ENCODE results near the gene CNR2.
A peak's percentile ranks its signal among the peaks of the same experiment; 100 is the strongest.
"Not testable (repeated sequence)": the region's sequence is repeated elsewhere in the genome, so short reads cannot be mapped to it uniquely, and the experiment has no call there.

Gene CNR2

DNA sequence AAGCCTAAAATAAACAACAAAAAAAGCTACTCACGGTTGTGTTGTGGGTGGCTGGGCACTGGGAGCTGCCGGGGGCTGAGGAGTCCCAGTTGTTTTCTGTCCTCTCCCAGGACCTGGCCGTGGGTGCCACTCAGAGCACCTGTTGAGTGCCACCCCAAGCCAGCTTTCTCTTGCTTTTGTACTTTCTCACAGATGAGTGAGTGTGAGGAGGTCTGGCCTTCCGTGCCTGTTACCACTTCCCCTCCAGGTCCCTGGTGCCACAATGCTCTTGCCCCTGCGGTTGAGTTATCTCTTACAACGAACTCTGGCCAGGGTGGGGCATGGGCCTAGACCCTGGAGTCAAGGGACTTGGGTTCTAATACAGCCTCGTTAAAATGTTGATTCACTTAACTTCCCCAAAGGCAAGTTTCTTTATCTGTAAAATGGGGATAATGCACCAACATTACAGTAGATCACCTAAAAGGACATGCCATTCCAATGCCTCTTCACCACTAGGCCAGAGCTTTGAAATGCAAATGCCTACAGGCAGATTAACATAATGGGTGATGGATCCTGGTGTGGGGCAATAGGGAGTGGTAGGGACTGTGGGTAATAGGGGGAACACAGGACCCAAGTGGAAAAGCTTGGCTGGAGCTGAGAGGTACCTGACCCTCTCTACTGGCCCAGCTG is at the start of gene CNR2:
CNR2 (minus strand) TSS at position 151 of the 669 bp plus-strand sequence. CDS start 37,745 bp downstream, outside the sequence.
- no peak for DNase-seq (ENCODE audit: low read depth)

DNA sequence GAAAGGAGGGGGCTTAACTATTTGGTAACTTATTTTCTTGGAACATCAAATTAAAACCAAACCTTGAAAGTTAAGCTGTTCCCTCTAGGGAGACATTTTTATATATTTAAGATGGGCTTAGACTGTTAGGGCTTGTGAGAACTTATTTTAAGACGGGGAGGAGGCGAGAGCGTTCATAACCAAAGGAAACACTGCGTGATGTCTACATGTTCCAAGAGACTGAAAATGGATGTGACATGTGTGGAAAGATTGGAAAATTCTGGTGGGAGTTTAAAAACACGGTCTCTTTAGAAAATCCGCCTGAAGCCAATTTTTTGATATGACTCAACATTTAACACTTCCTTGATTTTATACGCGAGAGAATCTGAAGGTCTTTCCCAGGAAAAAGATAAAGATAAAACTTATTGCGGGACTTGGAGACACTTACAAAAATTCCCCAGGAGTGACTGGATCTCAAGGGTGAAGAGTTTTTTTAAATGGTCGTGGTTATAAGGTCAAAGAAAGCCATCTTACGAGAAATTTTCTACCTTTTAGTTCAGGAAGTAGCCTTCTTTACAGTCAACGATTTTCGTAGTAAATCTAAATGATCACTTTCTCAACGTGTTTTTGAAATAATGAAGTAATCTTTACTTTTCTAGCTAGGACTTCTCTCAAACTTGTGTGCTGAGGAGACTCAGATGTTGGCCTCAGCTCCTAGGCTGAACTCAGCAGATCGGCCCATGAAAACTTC is 47.3 kb upstream of the CNR2 start:
- no peak for DNase-seq (ENCODE audit: low read depth)

DNA sequence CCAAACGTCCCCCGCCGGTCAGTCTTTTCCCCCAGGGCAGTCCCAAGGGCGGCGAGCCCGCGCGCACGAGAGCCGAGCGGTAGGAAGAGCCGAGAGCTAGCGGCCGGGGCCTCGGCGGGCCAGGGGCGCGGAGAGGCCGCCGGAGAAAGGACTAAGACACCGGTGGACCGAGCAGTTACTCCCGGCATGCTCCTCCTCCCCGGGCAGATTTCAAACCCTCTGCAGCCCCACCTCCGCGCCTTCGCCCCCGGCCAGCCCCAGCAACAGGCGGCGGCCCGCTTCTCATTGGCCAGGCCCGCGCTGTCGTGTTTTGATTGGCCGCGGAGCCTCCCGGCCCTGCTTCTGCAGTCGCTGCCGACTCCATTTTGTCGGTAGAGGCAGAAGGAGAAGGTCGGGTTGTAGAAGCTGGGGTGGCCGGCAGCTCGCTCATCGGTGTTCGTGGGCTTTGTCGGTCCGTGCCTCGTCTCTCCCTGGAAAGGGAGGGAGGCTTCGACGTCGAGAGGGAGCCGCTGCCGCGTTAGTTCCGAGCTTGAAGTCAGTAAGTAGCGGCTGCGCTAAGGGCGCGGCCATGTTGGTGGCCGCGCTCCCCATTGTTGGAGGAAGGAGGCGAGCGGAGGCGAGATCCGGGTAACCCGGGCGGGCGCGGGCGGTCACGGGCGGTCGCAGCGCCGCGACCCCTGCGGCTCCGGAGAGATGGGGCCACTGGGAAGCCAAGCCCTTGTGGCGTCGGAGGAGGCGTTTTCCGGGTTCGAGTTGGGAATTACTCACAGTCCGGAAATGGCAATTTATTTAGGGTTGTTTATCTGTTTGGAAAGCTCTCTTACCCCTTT is 46.5 kb upstream of the CNR2 start, which contains the start of gene PNRC2:
PNRC2 (plus strand) TSS at position 368 of the 830 bp plus-strand sequence. CDS start 1,630 bp downstream, outside the sequence.
- peak; percentile 96 for DNase-seq (ENCODE audit: low read depth)

DNA sequence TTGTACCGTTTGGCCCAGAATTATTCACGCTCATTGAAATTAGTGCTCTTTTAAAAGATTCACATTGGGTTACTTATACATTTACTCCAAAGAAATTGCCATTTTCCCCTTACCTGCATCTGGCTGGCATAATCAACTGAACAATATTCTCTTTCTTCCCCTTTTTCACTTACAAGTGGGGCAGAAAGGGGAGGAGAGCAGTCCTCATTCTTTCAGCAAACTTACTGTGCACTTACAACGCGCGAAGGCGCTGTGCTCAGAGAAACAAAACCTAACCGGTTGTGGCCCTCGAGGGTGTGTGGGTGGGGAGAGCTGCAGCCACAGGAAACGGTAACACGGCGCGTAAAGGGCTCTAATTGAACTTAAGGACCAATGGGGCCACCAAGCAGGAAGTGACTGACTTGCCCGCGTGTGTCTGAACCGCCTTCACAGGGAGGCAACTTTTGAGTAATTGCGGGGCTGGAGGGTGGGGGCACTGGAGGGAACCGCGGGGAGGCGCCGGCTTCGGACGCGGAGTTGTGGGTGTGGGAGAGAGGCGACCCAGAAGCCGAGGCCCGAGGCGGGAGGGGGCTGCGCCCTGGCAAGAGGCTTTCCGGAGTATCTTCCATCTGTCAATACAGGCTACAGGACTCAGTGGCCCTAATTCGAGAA is 45.8 kb upstream of the CNR2 start:
- peak; percentile 91 for DNase-seq (ENCODE audit: low read depth)

DNA sequence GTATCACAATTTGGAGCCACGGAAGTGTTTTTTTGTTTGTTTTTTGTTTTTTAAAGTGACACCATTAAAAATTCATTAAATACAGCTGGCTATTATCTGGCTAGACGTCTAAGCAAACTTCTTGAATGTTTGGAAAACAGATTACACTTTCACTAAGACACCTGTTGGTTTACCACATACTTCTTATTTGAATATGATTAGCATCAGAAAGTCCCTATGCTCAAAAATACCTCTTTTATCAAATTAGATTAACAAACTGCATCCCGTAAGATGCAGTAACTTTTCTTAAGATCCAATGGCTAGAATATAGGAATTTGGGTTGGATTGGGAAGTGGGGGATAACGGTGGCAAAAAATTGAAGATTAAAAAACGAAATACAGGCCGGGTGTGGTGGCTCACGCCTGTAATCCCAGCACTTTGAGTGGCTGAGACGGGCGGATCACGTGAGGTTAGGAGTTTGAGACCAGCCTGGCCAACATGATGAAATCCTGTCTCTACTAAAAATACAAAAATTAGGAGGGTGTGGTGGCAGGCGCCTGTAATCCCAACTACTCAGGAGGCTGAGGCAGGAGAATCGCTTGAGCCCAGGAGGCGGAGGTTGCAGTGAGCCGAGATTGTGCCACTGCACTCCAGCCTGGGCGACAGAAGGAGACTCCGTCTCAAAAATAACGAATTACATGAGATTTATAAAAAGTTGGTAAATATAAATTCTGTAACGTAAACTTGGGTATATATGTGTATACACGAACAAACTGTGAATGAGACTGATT is 45.1 kb upstream of the CNR2 start:
- DNase-seq (ENCODE audit: low read depth): not testable (repeated sequence)

DNA sequence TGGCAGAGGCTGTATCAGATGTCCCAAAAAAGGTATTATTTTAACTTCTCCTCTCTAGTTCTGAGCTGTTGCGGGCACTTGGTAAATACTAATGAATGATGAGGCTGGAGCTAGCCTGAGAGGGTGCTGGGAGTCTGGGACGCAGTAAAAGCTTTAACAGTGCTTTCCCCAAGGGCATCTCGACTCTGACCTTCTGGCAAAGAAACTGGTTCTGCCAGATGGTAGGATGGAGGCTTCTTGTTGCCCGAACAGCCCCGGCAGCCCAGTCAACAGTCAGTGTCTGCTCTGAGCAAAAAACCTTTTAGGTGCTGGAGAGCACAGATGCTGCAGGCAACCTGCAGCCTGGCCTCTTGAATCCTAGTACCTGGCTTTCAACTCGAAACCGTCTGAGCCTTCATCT is 43.9 kb upstream of the CNR2 start:
- DNase-seq (ENCODE audit: low read depth): no peak

DNA sequence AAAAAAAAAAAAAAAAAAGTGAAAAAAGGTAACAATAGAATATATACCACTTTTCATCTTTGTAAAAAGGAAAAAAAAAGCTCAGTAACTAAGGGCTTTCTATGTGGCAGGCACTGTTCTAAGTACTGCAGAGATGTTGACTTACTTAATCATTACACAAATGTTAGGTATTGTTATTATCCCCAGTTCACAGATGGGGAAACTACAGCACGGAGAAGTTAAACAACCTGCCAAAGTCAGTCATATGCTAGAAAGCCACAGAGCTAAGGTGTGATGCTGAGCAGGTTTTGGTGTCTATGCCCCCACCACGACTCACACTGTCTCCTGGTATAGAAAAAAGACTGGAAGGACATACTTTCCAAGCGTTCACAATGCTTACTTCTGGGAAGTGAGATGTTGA is 39.9 kb upstream of the CNR2 start:
- DNase-seq (ENCODE audit: low read depth): no peak

DNA sequence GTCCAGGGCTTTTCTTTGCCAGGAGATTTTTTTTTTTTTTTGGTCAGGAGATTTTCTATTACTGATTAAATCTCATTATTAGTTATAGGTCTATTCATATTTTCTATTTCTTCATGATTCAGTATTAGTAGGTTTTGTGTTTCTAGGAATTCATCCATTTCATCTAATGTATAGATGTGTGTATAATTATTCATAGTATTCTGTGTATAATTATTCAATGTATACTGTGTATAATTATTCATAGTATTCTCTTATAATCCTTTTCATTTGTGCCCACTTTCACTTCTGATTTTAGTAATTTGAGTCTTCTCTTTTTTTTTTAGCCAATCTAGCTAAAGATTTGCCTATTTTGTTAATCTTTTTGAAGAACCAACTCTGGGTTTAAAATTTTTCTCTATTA is 34.2 kb upstream of the CNR2 start:
- DNase-seq (ENCODE audit: low read depth): no peak

DNA sequence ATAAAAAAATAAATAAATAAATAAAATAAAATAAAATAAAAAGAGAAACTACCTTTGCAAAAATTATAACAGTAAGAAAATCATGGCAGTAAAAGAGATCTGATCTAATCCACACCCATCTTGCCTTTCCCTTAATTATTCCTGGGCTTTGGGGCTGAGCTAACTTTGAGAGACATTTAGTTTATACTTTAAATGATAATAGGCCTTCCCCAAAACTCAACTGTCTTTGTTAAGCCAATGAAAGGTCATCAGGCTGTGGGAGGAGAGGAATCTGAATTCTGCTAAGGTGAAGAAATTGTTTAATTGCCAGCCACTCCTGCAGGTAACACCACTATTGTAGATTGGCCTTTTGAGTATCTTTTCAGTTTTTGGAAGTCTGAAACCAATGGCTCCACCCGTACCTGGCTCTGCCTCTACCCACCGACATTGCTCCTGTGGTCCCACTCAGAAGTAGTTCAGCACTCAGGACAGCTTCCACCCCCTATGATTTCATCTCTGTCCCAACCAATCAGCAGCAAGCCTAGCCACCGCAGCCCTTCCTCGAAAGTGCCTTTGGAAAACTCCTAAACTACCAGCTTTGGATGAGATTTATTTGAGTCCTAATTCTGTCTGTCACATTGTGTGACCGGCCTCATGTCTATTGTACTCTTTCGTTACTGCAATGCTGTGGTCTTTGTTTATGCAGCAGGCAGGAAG is 23.5 kb upstream of the CNR2 start:
- no peak for DNase-seq (ENCODE audit: low read depth)

DNA sequence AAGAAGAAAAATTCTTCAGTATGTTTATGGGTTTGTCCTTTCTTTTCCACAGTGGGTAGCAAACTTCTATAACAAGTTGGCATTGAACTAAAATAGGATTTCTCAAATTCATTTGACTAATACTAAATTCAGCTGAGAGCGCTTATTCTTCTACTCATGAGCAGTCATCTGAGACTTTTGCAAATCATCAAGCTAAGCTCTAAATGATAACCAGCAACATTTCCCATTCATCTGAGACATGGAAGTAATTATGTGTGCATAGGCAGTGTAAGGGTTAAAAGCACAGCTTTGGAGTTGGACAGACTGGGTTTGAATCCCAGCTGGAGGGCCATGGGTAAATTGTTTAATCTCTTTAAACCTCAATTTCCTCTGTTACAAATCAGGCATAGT is 18.3 kb upstream of the CNR2 start:
- DNase-seq (ENCODE audit: low read depth): no peak

DNA sequence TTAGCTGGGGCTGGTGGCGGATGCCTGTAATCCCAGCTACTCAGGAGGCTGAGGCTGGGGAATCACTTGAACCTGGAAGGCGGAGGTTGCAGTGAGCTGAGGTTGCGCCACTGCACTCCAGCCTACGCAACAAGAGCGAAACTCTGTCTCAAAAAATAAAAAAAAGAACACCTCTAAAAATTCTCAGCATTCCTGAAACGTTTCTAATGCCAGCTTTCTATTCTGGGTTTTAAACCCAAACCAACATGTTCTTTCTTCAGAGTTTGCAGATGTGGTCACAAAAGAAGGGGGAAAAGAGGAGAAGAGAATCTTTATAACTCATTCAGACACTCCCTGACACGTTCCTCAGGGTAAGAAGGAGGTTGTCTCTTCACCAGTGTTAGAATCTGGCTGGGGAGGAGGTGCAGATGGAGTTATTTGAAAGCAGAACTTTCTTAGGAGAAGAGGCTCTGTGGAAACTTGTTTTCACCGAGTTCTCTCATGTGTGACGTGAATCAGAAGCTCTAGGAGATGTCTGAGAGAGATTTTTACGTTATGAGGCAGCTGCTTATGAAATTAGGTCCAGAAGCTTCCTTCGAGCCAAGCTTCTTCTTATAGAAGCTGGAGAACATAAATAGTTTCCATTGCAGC is 17.8 kb upstream of the CNR2 start:
- DNase-seq (ENCODE audit: low read depth): no peak

DNA sequence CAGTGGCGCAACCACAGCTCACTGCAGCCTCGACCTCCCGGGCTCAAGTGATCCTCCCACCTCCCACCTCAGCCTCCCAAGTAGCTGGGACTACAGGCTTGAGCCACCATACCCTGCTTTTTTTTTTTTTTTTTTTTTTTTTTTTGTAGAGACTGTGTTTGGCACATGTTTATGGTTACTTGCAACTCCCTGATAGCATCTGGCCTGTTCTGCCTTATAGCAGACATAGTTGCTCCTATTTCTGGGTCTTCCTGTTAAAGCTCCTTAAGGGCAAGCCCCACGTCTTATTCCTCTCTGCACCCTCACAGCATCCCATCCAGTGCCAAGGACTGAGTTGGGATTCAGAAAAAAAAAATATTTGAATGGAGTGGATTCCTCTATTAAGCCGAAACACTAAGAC is 17.1 kb upstream of the CNR2 start:
- DNase-seq (ENCODE audit: low read depth): no peak

DNA sequence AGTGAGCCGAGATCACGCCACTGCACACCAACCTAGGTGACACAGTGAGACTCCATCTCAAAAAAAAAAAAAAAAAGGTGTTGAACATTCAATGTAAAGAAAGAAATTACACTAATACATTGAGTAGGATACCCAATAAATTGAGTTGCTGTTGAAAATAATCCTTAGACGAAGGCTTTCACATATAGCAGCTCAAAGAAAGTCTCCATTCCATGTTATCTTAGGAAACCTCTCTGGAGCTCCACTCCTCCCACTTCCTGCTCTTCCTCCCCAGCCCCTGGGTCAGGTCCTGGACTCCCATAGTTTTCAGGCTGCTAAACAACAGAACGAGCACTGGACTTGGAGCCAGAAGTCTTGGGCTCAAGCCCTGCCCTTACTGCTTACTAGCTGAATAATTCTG is 15.6 kb upstream of the CNR2 start:
- DNase-seq (ENCODE audit: low read depth): no peak

DNA sequence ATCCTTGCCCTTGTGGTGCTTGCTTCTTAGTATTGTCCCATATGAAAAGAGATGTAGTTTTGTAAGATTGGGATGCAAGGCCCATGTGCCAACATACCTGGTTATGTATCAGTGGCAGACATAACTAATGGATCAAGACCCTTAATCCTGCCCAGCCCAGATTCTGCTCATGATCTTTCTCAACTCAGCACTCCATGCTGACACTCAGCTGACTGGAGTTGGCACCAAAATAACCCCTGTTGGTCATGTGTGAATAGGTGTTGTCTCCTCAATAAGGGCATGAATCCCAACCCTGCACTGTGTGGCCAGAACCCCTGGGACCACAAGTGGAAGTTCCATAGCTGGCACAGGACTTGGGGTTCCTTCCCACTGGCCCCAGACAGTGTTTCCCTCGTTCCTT is 13.9 kb upstream of the CNR2 start:
- DNase-seq (ENCODE audit: low read depth): no peak

DNA sequence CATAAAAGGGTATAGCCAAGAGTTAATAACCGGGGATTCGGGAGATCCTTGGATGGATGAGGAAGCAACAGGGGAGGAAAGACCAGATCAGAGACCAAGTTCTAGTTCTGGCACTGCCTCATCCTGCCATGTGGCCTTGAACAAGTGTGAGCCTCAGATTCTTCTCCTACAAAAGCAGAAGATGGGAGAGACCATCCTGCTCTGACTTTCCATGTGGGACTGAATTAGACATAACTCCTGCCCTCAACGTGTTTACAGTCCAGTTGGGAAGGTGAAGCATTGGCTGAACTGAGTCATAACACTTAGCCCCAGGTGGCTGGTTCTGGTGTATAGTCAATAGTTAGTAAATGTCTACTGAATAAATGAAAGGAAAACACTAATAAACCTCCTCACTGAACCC is 12.1 kb upstream of the CNR2 start:
- DNase-seq (ENCODE audit: low read depth): no peak

DNA sequence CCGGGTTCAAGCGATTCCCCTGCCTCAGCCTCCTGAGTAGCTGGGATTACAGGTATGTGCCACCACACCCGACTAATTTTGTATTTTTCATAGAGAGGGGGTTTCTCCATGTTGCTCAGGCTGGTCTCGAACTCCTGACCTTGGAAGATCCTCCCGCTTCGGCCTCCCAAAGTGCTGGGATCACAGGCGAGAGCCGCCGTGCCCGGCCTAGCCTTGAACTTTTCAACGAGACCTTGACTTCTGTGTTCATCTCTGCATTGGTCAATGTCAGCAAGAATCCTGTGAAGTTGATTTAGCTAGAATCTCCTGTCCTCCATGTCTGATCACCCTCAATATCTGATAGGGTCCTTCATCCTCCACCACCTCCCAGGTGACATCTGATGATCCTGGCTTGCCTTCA is 11.4 kb upstream of the CNR2 start:
- no peak for DNase-seq (ENCODE audit: low read depth)

DNA sequence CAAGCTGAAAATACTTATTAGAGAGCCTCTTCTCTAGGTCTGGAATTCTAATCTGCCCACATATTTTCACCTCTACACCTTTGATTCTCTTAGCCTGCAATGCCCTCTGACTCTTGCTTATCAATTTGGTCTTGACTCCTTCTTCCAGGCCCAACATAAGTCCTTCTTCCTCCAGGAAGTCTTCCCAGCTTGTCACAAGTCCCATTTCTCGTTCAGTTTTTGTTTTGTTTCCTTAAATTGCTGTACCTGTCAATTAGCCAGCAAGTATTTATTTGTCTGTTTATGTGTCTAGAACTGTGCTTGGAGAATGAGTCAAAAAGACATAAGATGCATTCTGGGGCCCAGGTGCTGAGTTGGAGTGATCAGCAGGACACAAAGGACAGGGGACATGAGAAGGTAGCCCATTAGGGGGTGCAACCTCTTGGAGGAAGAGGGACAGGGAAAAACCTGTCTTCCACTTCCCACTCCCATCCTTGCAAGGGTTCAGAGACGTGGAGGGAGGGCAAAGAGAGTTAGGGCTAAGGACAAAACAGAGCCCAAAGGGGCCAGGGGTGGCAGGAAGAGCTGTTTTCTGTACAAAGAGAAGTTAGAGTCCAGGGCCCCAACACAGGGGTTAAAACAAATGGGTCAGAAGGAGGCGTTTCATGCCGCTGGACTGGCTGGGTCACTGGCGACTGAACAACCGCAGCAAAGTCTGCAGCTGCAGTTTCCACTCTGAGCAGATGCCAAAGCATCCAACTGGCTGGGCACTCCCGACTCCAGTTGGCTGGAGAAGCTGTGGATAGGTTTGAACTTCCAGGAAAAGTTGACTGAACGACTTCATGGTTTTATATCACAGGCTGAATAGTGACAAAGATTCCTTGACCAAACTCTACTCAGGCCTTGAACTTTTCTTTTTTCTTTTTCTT is 10.7 kb upstream of the CNR2 start:
- DNase-seq (ENCODE audit: low read depth): no peak

DNA sequence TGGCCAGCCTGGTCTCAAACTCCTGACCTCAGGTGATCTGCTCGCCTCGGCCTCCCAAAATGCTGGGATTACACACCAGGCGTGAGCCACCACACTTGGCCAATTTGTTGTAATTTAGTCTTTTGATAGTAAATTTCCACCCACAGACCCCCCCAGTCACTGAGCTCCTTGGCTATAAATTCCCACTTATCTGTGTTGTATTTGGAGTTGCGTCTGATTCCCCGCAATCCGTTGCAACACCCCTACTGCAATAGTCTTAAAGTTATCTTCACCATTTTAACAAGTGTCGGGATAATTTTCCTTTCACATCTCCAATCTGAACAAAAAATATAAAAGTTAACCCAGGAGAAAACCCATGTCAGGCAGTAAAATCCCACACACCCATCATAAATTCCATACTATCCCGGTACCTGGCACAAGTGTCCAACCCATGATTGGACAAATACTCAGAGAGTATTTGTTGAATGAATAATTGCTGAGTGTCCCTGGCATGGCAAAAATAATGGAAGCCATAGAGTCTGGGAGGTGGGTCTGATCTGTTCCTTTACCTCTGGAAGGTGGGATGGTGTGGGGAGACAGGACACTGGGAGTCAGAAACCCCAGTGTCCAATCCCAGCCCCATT is 9.3 kb upstream of the CNR2 start:
- no peak for DNase-seq (ENCODE audit: low read depth)
